KMS-11 (cell line): Measurements from ENCODE around the gene TCF4.

Experiments
- H2AFZ ChIP-seq: fragments of 200-600 bp; sonication (generic); 2 replicates; pipeline ENCODE4 v1.6.1; 2016; ENCODE audit warnings: antibody characterized with exemption, mixed run types, low read depth
- H3K27ac ChIP-seq: fragments of 200-600 bp; sonication (generic); 2 replicates; pipeline ENCODE4 v1.6.1; 2016; ENCODE audit warnings: mild to moderate bottlenecking, mixed run types
- H3K27me3 ChIP-seq: fragments of 200-600 bp; sonication (generic); 2 replicates; pipeline ENCODE4 v1.6.1; 2017; ENCODE audit warnings: mild to moderate bottlenecking, low read depth, mixed run types, moderate library complexity; ENCODE audit not compliant: insufficient read depth
- H3K36me3 ChIP-seq: fragments of 200-600 bp; sonication (generic); 2 replicates; pipeline ENCODE4 v1.6.1; 2017; ENCODE audit warnings: mild to moderate bottlenecking, mixed run types; ENCODE audit not compliant: insufficient read depth
- H3K4me1 ChIP-seq: fragments of 200-600 bp; sonication (generic); 2 replicates; pipeline ENCODE4 v1.6.1; 2016; ENCODE audit warnings: mild to moderate bottlenecking, low read depth, mixed run types; ENCODE audit not compliant: poor library complexity, severe bottlenecking
- H3K4me2 ChIP-seq: fragments of 200-600 bp; sonication (generic); 2 replicates; pipeline ENCODE4 v1.7.0; 2016; ENCODE audit warnings: mild to moderate bottlenecking, mixed run types
- H3K4me3 ChIP-seq: fragments of 200-600 bp; sonication (generic); IDR thresholded peaks from 2 replicates; pipeline ENCODE4 v1.6.1; 2017; ENCODE audit warnings: low read depth, low read length, mixed read lengths; ENCODE audit not compliant: insufficient read depth
- H3K79me2 ChIP-seq: fragments of 200-600 bp; sonication (generic); 2 replicates; pipeline ENCODE4 v1.6.1; 2016; ENCODE audit warnings: low read depth, mixed run types; ENCODE audit not compliant: insufficient read depth
- H3K9ac ChIP-seq: fragments of 200-600 bp; sonication (generic); 2 replicates; pipeline ENCODE4 v1.6.1; 2016; ENCODE audit warnings: mild to moderate bottlenecking, mixed run types
- H4K20me1 ChIP-seq: fragments of 200-600 bp; sonication (generic); 2 replicates; pipeline ENCODE4 v1.6.1; 2016; ENCODE audit warnings: mild to moderate bottlenecking, mixed run types; ENCODE audit not compliant: insufficient read depth
- CTCF ChIP-seq: fragments of 200-600 bp; sonication (generic); conservative IDR thresholded peaks from 2 replicates; pipeline ENCODE4 v1.6.1; 2017; ENCODE audit warnings: low read depth, mild to moderate bottlenecking, antibody characterized with exemption, low read length, moderate library complexity, mixed read lengths

TCF4 gene

GRCh38 chr18:55585920-55586561 is 2.0 kb downstream of the TCF4 start:
- no peaks in the 10 kb centered on the region for H4K20me1 ChIP-seq
- peak overlapping the region; percentile 64; the same call in 1 of the 2 replicates for H3K4me2 ChIP-seq
- no peak overlapping the region for H2AFZ ChIP-seq
- no peaks in the 10 kb centered on the region for H3K36me3 ChIP-seq
- no peak overlapping the region for H3K9ac ChIP-seq
- H3K4me3 ChIP-seq: no peak overlapping the region
- H3K4me1 ChIP-seq: peaks cover 34% of the 10 kb centered on the region
- peaks cover 32% of the 10 kb centered on the region; the same call in 1 of the 2 replicates for H3K79me2 ChIP-seq
- TF ChIP-seq CTCF: no peak
- no peaks in the 10 kb centered on the region for H3K27me3 ChIP-seq
- no peak overlapping the region for H3K27ac ChIP-seq

GRCh38 chr18:55585065-55585919 is 2.7 kb downstream of the TCF4 start:
- TF ChIP-seq CTCF: no peak
- H3K27ac ChIP-seq: no peak overlapping the region
- H3K9ac ChIP-seq: no peak overlapping the region
- peaks cover 32% of the 10 kb centered on the region; the same call in 1 of the 2 replicates for H3K79me2 ChIP-seq
- no peaks in the 10 kb centered on the region for H4K20me1 ChIP-seq
- no peak overlapping the region for H3K4me3 ChIP-seq
- H3K4me2 ChIP-seq: peak overlapping the region; percentile 7; the same call in 1 of the 2 replicates
- H2AFZ ChIP-seq: no peak overlapping the region
- H3K36me3 ChIP-seq: no peaks in the 10 kb centered on the region
- peaks cover 33% of the 10 kb centered on the region for H3K4me1 ChIP-seq
- H3K27me3 ChIP-seq: no peaks in the 10 kb centered on the region

GRCh38 chr18:55584201-55584600 is 3.8 kb downstream of the TCF4 start:
- Histone ChIP-seq H4K20me1 (no peaks in the 10 kb centered on the region), H3K4me3 (no peak overlapping the region), H3K27ac (no peak overlapping the region), H3K27me3 (no peaks in the 10 kb centered on the region), H3K79me2 (peaks cover 27% of the 10 kb centered on the region; the same call in 1 of the 2 replicates), H3K9ac (no peak overlapping the region), H3K4me1 (peaks cover 40% of the 10 kb centered on the region), H2AFZ (no peak overlapping the region), H3K36me3 (no peaks in the 10 kb centered on the region), H3K4me2 (no peak overlapping the region)
- TF ChIP-seq CTCF: no peak

GRCh38 chr18:55582325-55582724 is 5.7 kb downstream of the TCF4 start:
- Histone ChIP-seq H4K20me1 (no peaks in the 10 kb centered on the region; the same call in 1 of the 2 replicates), H3K4me2 (no peak overlapping the region), H3K9ac (no peak overlapping the region), H2AFZ (no peak overlapping the region), H3K27me3 (no peaks in the 10 kb centered on the region), H3K79me2 (peaks cover 31% of the 10 kb centered on the region; the same call in 1 of the 2 replicates), H3K27ac (no peak overlapping the region), H3K4me3 (no peak overlapping the region), H3K4me1 (peaks cover 40% of the 10 kb centered on the region), H3K36me3 (no peaks in the 10 kb centered on the region)
- no peak for TF ChIP-seq CTCF
